GM12891 (cell line): ENCODE measurements around the gene MED13L.

ENCODE experiments used
- POLR2A ChIP-seq: IDR thresholded peaks from 2 replicates; pipeline ENCODE4 v1.6.1; 2011; ENCODE audit warnings: low read depth, low read length, control low read depth
- POLR2AphosphoS5 ChIP-seq: IDR thresholded peaks from 2 replicates; pipeline ENCODE4 v1.6.1; 2011; ENCODE audit warnings: low read depth, low read length, control low read depth
- TAF1 ChIP-seq: IDR thresholded peaks from 2 replicates; pipeline ENCODE4 v1.6.1; 2011; ENCODE audit warnings: low read depth, low read length, control low read depth

DNA sequence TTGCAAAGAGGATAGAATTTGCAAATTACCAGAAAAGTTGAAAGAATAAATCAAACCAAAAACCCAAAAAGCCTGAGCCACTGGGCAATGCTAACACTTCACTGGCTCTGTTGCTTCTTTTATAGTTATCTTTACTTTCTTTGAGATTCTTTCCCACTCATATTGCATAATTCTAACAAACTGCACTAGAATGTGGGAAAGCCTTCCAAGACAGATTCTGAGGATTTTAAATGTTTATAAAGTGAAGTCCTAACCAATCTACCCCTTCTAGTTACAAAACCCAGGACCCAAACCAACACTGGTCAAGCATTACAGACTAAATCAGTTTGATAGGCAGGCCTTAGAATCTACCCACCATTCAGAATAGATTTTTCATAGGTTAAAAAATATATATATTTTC lies 150.9 kb downstream of the MED13L start:
- TF ChIP-seq POLR2A, result no peak
- TF ChIP-seq TAF1, result no peak
- no peak for TF ChIP-seq POLR2AphosphoS5
